ENCODE measurements around the gene CEACAM21.

The CEACAM21 gene

DNA sequence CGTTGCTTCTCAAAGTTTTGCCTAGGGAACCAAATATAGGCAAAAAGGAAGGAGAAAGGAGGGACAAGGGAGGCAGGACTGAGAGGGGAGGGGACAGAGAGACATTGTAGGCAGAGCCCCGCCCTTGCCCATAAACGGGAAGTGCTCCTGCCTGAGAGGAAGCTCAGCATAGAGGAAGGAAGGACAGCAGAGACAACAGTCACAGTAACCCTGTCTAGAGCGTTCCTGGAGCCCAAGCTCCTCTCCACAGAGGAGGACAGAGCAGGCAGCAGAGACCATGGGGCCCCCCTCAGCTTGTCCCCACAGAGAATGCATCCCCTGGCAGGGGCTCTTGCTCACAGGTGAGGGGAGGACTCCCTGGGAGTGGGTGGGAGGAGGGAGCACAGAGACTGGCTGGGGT is at the start of gene CEACAM21:
Gene CEACAM21 (plus strand): TSS at position 169 of the 400 bp plus-strand sequence. CDS start 109 bp downstream, at position 278.
- DNase-seq (ENCODE audit: low read depth in 3 of 3): peak in 1 of 3 donors; percentile 43

DNA sequence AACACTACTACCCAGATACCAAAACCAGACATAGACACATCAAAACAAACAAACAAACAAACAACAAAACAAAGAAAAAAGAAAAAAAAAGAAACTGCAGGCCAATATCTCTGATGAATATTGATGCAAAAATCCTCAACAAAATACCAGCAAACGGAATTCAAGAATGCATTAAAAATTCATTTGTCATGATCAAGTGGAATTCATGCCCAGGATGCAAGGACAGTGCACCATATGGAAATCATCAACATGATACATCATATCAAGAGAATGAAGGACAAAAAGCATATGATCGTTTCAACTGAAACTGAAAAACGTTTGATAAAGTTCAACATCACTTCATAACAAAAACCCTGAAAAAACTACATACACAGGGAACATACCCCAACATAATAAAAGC is 48.9 kb upstream of the CEACAM21 start:
- no peak for DNase-seq (ENCODE audit: low read depth in 3 of 3)

DNA sequence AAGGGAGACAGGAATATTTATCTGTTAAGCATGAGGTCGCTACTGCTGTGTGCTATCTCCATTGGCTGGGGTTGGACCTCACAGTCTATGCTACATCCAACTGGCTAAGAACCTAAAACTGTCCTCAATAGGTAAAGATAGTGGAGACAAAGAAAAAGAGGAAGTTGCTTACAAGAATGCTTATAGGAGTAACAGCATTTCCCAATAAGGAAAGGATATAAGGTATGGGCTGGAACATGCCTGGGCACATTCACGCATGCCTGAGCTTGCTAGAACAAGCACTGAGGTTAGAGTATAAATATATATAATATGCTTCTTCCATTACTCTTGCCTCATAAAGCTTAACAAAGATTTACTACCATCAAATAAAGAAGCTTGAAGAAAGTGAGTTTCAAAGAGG is 47.9 kb upstream of the CEACAM21 start:
- no peak for DNase-seq (ENCODE audit: low read depth in 3 of 3)

DNA sequence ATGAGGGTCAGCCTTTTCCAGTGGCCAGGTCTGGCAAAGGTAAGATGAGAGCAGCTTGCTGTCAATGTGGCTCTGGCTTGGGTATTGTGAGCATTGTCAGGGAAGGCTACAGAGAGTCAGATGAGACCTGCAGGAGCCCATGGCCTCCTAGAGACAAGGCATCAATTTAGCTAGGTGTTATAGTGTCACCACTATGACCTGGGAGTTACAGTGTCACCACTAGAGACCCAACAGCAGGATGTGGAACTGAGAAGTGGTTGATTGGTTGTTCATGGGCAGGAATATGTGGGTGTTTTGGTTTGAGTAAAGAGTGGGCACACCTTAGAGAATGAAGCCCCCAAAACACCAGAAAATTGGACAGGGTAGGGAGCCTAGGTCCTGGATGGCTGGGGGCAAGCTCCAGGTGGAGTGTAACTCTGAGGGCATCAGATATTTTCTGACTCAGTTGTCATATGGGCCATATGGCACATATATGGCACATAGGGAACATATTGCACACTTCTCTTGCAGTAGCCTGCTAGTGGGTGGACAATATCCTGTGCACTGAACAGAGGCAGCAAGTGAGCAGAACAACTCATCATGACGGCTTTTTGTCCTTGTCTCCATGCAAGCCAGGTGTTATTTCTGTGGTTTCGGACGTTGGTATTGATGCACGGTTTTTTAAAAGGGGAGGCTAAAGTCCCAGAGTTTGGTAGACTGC is 46.3 kb upstream of the CEACAM21 start:
- no peak for DNase-seq (ENCODE audit: low read depth in 3 of 3)

DNA sequence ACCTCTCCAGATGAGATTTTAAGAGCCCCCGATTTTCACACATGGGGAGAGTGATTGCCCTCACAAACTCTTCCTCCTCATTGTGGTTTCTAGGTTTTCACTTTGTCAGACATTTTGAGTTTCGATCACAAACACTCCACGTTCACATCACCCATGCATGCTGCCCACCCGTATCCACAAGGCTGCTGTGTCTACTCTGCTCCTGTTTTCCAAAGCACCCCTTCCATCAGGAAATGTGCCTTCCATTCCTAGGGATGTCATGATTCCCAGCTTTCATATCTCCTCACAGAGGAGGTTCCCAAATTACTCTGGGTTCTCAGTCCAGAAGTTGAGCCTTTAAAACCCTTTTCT is 45.8 kb upstream of the CEACAM21 start:
- DNase-seq (ENCODE audit: low read depth in 3 of 3): no peak

DNA sequence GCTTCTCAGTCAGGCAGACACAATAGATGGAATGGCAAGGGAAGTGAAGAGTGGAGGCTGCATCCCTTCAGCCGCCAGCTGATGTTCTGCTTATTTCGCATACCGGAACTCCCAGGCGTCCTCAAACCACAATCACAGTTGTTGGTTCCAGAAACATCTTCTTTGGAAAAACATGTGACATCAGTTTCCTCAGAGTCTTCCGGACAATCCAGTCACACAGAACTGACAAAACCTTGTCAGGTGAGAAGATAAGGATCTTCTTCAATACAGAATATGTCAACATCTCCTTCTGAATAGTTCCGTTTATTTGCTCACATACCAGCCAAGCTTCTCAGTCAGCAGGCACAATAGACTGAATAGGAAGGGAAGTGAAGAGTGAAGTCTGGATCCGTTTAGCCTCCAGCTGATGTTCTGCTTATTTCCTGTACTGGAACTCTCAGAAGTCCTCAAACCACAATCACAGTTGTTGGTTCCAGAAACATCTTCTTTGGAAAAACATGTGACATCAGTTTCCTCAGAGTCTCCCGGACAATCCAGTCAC is 45.1 kb upstream of the CEACAM21 start:
- no peak for DNase-seq (ENCODE audit: low read depth in 3 of 3)

DNA sequence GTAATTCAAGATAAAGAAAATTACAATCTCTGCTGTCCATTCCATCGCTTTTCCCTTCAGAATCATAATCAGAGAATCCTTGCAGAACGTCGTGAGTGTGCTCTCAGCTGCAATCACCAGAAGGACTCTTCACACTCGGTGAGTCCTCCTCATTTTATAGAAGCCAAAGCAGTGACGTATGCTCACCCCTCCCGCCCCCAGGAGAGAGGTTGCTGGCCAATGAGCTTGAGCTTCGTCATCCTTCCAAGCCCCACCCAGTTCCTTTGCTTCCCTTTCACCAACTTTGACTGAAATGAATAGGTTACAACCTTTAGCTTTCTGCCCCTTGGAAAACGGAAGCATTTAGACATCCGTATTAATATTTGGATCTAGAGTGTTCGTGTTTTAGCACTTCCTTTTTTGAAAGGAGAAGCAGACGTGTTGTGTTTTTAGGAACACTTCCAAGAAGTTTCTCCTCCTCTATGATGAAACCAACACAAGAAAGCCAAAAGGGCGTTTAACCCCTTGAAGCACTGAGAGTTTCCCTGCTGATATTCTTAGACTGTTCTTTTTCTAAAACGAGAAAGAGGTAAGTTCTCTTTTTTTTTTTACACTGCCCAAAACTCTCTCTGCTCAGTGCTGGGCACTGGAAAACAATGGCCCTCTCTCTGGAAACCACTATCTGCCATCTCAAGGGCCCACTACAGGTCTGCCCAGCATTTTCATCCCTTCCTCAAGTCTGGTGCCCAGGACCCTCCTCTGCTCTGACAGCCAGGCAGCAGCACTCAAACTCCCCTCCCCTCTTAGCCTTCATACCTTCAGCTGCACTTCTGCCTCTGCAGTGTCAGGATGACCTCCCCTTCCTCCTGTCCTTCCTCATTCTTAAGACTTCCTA is 44.3 kb upstream of the CEACAM21 start:
- DNase-seq (ENCODE audit: low read depth in 3 of 3): peak; percentile 56 to 81 (median 80)

DNA sequence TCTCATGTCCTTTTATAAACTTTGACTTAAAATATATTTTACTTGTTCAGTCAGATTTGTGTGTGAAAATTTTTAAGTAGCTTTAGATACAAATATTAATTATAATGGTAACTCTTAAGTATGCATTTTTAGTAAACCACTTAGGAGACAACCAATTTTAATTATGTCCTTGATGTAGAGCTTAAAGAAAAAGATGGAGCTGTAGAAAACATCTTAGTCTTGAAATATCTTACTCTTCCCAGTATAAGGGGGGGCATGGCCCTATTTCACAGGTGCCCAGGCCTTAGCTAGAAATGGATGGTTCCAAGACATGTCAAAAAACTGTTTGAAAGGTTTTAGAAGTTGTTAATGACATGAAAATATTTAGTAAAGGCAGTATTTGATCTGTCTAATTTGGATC is 43.4 kb upstream of the CEACAM21 start:
- no peak for DNase-seq (ENCODE audit: low read depth in 3 of 3)

DNA sequence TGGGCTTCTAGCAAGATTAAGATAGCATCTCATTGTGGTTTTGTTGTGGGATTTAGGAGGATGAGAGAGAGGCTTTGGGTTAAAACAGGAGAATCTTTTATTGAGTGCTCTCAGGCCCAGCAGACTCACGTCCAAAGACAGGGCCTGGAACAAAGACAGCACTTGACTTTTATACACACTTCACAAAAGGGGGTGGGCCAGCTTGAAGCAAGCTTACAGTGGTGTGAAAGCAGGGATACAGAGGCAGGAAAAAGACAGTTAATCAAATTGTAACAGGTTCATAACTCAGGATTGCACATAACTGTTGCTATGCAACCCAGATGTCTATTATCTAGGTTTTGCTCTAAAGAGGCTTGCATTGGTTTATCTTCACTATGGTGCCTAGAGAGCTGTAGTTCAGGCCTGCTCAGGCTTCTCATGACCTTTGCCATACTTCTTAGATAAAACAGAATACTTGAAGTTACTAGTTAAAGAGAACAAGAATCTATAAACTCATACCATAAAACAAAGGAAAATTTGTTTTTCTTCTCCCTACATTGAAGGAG is 42.2 kb upstream of the CEACAM21 start:
- DNase-seq (ENCODE audit: low read depth in 3 of 3): no peak

DNA sequence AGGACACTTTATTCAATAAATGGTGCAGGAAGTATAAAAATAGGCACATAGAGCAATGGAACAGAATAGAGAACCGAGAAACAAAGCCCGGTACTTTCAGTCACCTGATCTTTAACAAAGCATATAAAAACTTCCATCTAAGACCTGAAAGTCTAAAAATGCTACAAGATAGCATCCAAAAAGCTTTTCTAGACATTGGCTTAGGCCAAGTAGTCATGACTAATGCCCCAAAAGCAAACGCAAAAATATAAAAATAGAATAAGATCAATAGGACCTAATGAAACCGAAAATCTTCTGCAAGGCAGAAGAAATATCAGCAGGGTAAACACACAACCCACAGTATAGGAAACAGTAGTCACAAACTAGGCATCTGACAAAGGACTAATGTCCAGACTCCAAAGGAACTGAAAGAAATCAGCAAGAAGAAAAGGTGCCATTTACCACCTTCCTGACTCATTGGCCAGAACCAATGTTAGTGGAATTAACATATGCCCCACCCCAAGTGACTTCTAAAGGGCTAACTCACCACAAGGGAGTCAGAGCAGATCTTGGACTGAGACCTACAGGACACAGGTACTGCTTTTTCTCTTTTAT is 40.8 kb upstream of the CEACAM21 start:
- no peak for DNase-seq (ENCODE audit: low read depth in 3 of 3)

DNA sequence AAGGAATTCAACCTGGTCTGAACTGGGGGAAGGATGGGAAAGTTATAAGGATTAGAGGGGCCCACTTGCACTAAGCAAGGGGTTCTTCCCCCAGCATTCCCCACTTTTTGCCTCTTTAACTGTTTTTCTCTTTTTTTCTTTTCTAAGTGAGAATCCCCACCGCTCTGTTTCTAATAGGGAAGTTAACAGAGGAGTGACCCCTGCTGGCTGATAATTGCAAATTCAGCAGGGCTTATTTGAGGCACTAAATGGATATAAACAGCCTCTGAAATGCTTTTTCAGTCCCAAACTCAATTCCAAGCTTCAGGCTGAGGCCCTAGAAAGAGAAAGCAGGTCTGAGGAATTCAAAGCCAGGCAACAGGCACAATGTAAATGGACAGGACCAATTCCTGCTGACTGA is 38.2 kb upstream of the CEACAM21 start:
- no peak for DNase-seq (ENCODE audit: low read depth in 3 of 3)

DNA sequence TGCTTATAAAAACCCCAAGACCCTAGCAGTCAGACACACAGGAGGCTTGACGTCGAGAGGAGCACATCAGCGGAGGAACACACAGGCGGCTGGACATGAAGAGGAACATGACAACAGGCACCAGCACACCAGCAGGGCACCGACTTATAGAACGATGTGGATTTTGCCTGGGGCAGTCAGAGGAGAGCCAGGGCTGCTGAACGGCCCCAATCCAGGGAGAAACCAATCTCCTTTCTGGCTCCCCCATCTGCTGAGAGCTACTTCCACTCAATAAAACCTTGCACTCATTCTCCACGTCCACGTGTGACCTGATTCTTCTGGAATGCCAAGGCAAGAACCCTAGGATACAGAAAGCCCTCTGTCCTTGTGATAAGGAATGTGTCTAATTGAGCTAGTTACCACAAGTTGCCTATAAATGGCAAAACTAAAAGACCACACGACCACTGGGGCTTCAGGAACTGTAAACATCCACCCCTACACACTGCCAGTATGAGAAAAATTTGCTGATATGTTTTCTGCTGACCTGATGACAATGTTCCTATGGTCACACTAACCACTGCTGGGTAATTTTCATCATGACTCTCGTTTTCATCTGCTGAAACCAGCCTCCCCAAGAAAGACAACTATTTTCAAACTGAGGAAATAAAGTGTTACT is 35.8 kb upstream of the CEACAM21 start:
- no peak for DNase-seq (ENCODE audit: low read depth in 3 of 3)

DNA sequence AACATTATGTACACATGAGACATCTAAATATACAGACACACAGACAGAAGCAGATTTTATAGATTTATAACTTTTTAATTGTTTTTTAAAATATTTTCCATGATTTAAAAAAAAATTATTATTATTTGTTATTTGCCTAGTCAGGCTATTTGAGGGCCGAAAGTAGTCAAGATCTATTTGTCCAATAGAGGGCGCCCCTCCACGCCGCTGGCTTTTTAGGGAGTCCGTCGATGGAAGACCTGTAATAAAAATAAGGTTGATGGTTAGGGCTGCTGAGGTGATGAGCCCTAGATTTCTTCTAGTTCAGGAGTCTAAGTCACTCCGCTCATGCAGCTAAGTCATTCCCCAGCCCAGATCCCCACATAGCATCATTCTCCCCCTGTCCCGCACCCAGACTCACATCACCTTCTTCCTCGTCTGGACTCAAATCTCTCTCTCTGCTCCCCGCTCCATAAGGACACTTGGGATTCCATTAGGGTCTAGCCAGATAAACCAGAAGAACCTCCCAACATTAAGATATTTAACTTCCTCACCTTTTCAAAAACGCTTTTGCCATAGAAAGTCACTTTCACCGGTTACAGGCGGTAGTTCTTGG is 33.9 kb upstream of the CEACAM21 start:
- DNase-seq (ENCODE audit: low read depth in 3 of 3): peak; percentile 57 to 68 (median 65)

DNA sequence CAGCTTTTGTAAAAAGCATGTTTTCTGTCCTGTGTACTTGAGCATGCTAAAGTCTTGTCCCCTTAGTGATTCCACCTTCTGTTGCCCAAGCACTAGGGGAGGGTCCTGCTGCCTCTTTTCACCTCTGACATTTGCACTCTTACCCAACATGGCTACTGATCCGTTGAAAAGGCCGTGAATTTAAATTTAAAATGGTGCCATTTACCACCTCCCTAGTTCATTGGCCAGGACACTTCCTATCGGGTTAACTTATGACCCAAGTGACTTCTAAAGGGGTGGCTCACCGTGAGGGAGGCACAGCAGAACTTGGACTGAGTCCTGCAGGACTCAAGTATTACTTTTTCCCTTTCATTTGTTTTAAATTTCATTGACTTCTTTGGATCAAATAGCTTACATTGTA is 33.3 kb upstream of the CEACAM21 start:
- DNase-seq (ENCODE audit: low read depth in 3 of 3): no peak

DNA sequence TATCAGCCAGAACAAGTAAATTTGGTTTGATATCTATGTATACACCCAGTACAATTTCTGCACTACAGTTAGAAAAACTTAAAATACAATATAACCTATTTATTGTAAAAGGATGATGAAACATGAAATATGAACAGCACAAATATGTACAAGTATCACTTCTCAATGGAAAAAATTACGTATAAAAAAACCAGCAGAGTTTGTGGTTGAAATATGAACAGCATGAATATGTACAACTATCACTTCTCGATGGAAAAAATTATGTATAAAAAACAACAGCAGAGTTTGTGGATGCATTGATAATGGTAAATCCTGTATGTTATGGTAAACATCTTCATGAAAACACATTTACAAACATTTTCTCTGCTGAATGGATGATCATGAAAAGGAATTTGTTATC is 32.4 kb upstream of the CEACAM21 start:
- no peak for DNase-seq (ENCODE audit: low read depth in 3 of 3)

DNA sequence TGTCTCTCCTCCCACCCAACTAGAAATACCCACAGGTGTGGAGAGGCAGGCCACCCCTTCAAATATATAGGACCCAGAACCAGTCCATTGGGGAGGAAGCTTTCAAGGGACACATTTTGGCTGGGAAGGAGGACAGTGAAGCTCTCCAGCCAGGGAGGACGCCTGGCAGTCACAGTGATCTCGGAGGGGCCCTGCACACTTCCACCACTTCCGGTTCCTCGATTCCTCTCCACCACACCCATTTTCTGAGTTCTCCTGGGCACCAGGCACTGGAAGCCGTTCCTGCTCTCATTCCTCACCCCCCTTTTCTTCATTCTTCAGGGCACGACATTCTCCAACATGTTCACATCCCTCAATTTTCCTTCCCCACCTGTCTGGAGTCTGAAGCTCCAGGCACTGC is 30.4 kb upstream of the CEACAM21 start:
- DNase-seq (ENCODE audit: low read depth in 3 of 3): no peak

DNA sequence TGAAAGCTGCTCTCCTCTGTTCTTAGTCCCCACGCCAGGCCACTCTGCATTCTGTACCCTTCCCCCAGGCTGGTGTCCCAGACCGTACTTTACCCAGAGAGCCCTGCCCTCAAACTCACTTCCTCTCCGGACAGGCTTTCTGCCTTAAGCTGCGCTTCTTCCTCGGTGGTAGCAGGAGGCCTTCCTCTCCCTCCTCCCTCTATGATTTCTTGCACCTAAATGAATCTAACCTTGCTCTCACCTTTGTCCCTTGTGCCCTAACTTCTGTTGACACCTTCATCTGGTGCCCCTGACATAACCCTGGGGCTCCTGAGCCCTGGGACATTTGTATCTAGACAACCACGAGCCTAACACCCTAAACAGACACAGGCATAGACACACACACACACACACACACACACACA is 29.6 kb upstream of the CEACAM21 start:
- DNase-seq (ENCODE audit: low read depth in 3 of 3): no peak

DNA sequence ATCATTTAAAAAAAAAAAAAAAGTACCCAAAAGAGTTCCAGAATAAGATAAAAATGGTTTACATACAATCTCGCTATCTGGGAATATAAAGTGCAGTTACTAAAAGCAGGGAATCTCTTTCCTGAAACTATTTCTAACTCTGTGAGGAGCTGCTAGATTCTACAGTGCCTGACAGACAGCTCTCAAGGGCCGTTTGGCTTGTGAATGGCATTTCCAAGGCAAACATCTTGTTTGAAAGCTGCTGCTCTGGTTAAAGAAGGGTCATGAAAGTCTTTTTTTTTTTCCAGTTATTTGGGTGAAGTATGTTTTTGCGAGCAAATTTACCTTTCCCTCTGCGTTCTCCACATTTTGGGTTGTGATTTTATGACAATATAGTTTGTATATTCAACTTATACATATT is 29.0 kb upstream of the CEACAM21 start:
- no peak for DNase-seq (ENCODE audit: low read depth in 3 of 3)

DNA sequence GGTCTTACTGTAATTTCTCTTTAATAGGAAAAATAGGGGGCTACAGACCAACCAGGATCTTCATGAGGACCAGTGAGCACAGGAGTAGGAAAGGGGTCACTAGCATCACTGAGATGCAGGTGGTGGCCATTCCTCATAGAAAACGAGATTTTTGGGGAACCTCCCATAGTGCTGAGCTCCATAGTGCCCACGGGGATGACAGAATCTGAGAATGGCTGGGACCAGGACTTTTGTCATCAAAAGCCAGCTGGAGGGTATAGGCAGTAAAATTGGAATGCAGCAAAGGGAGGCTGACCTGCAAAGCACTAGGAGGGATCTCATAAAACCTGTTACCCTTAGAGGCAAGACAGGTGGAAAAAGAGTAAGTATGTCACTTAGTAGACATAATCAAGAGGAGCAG is 28.4 kb upstream of the CEACAM21 start:
- DNase-seq (ENCODE audit: low read depth in 3 of 3): no peak

DNA sequence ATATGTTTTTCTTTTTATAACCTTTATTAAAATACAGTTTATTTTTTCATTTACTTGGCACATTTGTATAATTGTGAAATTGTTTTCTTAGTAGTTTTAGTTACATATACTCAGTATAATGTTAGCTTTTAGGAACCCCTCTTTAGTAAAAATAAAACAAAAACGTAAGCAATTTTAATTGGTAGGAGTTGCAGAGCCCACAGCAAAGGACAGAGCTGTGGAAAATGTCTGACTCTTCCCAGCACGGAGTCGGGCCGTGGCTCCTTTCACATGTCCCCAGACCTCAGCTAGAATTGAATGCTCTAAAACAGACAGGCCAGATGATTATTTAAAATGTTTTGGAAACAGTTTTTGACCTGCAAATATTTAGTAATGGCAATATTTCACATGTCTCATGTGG is 27.9 kb upstream of the CEACAM21 start:
- no peak for DNase-seq (ENCODE audit: low read depth in 3 of 3)

DNA sequence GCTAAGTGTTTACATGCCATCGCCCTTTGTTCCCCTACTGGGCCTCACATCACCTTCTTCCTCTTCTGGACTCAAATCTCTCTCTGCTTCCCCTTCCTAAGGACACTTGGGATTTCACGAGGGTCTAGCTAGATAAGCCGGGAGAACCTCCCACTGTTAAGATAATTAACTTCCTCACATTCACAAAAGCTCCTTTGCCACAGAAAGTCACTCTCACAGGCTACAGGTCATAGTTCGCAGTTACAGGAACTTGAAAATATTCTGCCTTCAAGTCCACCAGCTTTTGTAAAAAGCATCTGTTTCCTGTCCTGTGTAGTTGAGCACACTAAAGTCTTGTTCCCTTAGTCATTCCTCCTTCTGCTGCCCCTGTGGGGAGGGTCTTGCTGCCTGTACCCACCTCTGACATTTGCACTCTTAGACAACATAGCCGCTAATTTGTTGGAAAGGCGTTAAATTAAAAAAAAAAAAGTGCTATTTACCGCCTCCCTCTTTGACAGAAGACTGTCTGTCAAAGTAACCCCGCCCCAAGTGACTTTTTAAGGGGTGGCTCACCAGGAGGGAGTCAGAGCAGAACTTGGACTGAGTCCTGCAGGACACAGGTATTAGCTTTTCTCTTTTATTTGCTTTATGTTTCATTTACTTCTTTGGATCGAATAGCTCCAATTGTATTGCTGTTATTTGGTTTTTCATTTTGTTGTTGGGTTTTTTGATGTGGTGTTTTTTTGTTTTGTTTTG is 26.8 kb upstream of the CEACAM21 start:
- peak; percentile 45 to 68 (median 51) for DNase-seq (ENCODE audit: low read depth in 3 of 3)
